Measurements from ENCODE around the gene WDR86.

The WDR86 gene

DNA sequence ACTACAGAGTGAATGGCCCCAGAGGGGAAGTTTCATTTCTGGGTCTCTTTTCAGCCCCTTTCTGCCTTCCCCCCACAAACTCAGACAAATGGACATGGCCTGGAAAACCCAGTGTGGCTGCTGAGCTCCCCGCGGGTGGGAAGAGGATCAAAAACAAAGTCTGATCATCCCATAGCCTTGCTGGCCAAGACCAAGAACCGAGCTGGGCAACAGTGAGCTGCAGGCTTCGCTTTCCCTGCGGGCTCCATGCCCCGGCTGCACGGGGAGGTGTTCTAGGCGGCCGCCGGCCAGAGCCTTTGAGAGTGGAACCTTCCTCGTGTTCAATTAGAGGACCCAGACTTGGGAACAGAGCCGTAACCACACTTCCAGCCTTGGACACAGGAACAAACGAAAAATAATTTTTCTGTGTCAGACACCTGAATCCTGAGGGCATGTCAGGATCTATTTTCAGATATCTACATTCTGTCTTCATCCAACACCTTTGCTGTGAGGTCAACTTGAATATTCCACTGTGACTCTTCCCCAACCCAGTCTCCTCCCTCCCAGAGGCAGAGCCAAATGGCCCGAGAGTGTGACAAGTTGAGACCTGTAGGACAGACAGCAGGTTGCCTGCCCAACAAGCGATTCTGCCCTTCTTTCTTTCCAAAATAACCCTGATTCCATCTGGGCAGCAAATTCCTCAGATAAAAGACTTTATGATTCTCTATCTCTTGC, 26.0 kb downstream of the WDR86 start:
- no peak for FAIRE-seq
- peak; percentile 15 for DNase-seq (ENCODE audit: insufficient read length, low spot score)

GRCh38 chr7:151382079-151382885, 27.6 kb downstream of the WDR86 start:
- DNase-seq (ENCODE audit: insufficient read length, low spot score) (peak; percentile 35), FAIRE-seq (peak; percentile 28)
- TF ChIP-seq SPI1 (IDR thresholded peaks at IDR 0.05; ENCODE audit: low read depth, low read length) (no peak), POU2F2 (IDR thresholded peaks at IDR 0.05; ENCODE audit: low read depth, low read length) (no peak), POLR2AphosphoS5 (IDR thresholded peaks at IDR 0.05; ENCODE audit: low read depth, low read length) (no peak), TAF1 (IDR thresholded peaks at IDR 0.05; ENCODE audit: low read depth, low read length) (no peak), POLR2A (IDR thresholded peaks at IDR 0.05; ENCODE audit: low read depth, low read length) (no peak), PAX5 (IDR thresholded peaks at IDR 0.05; ENCODE audit: insufficient read depth, low read length, severe bottlenecking) (no peak)

More for the DNA sequence above, 26.0 kb downstream of the WDR86 start:
- no peak for TF ChIP-seq POLR2AphosphoS5 (IDR thresholded peaks at IDR 0.05; ENCODE audit: low read depth, low read length)
- TF ChIP-seq POU2F2 (IDR thresholded peaks at IDR 0.05; ENCODE audit: low read depth, low read length): no peak
- TF ChIP-seq PAX5 (IDR thresholded peaks at IDR 0.05; ENCODE audit: insufficient read depth, low read length, severe bottlenecking): no peak
- TF ChIP-seq SPI1 (IDR thresholded peaks at IDR 0.05; ENCODE audit: low read depth, low read length): no peak
- no peak for TF ChIP-seq POLR2A (IDR thresholded peaks at IDR 0.05; ENCODE audit: low read depth, low read length)
- TF ChIP-seq TAF1 (IDR thresholded peaks at IDR 0.05; ENCODE audit: low read depth, low read length): no peak

GRCh38 chr7:151381348-151382078, 28.3 kb downstream of the WDR86 start:
- no peak for TF ChIP-seq TAF1 (IDR thresholded peaks at IDR 0.05; ENCODE audit: low read depth, low read length)
- TF ChIP-seq POLR2A (IDR thresholded peaks at IDR 0.05; ENCODE audit: low read depth, low read length): no peak
- TF ChIP-seq SPI1 (IDR thresholded peaks at IDR 0.05; ENCODE audit: low read depth, low read length): no peak
- TF ChIP-seq POU2F2 (IDR thresholded peaks at IDR 0.05; ENCODE audit: low read depth, low read length): no peak
- no peak for TF ChIP-seq PAX5 (IDR thresholded peaks at IDR 0.05; ENCODE audit: insufficient read depth, low read length, severe bottlenecking)
- no peak for TF ChIP-seq POLR2AphosphoS5 (IDR thresholded peaks at IDR 0.05; ENCODE audit: low read depth, low read length)
- FAIRE-seq (peak; percentile 75), DNase-seq (ENCODE audit: insufficient read length, low spot score) (peak; percentile 73)

DNA sequence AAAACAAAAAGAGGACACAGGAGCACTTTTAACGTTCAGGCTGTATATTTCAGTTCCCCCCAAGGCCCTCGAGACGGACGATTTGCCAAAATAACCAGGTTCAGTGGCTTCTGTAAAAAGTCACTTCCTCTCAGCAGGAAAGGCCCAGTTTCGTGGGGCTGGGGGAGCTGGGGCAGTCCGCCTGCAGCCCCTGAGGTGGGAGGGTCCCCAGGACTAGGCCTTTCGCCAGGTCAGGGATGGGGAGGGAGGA, 28.8 kb downstream of the WDR86 start:
- FAIRE-seq (peak; percentile 56), DNase-seq (ENCODE audit: insufficient read length, low spot score) (peak; percentile 65)
- no peak for TF ChIP-seq POLR2A (IDR thresholded peaks at IDR 0.05; ENCODE audit: low read depth, low read length)
- TF ChIP-seq POU2F2 (IDR thresholded peaks at IDR 0.05; ENCODE audit: low read depth, low read length): no peak
- TF ChIP-seq TAF1 (IDR thresholded peaks at IDR 0.05; ENCODE audit: low read depth, low read length): no peak
- TF ChIP-seq PAX5 (IDR thresholded peaks at IDR 0.05; ENCODE audit: insufficient read depth, low read length, severe bottlenecking): no peak
- peak; percentile 74 for TF ChIP-seq SPI1 (IDR thresholded peaks at IDR 0.05; ENCODE audit: low read depth, low read length)
- TF ChIP-seq POLR2AphosphoS5 (IDR thresholded peaks at IDR 0.05; ENCODE audit: low read depth, low read length): no peak

GRCh38 chr7:151380199-151381097, 29.4 kb downstream of the WDR86 start:
- DNase-seq (ENCODE audit: insufficient read length, low spot score): peak; percentile 53
- no peak for FAIRE-seq
- TF ChIP-seq SPI1 (IDR thresholded peaks at IDR 0.05; ENCODE audit: low read depth, low read length) (no peak), PAX5 (IDR thresholded peaks at IDR 0.05; ENCODE audit: insufficient read depth, low read length, severe bottlenecking) (no peak), TAF1 (IDR thresholded peaks at IDR 0.05; ENCODE audit: low read depth, low read length) (no peak), POLR2A (IDR thresholded peaks at IDR 0.05; ENCODE audit: low read depth, low read length) (no peak), POLR2AphosphoS5 (IDR thresholded peaks at IDR 0.05; ENCODE audit: low read depth, low read length) (no peak), POU2F2 (IDR thresholded peaks at IDR 0.05; ENCODE audit: low read depth, low read length) (no peak)

GRCh38 chr7:151379534-151380198, 30.2 kb downstream of the WDR86 start:
- TF ChIP-seq SPI1 (IDR thresholded peaks at IDR 0.05; ENCODE audit: low read depth, low read length) (no peak), PAX5 (IDR thresholded peaks at IDR 0.05; ENCODE audit: insufficient read depth, low read length, severe bottlenecking) (no peak), POU2F2 (IDR thresholded peaks at IDR 0.05; ENCODE audit: low read depth, low read length) (no peak), TAF1 (IDR thresholded peaks at IDR 0.05; ENCODE audit: low read depth, low read length) (no peak), POLR2AphosphoS5 (IDR thresholded peaks at IDR 0.05; ENCODE audit: low read depth, low read length) (no peak), POLR2A (IDR thresholded peaks at IDR 0.05; ENCODE audit: low read depth, low read length) (no peak)
- FAIRE-seq (no peak), DNase-seq (ENCODE audit: insufficient read length, low spot score) (peak; percentile 18)

DNA sequence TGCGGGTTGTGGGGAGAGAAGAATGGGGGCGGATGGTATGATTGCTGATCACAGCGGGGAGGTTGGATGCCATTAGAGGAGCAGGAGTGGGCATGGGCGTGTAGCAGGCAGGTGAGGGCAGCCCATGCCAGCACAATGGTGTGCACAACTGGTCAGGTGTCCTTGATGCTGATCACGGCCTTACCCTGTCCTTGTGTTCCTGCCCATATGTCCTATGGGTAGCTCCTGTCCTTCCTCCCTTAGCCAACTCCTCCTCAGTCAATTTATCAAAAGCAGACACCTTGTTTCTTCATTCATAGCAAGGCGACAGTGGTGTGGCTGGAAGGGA, 30.7 kb downstream of the WDR86 start:
- no peak for TF ChIP-seq POLR2A (IDR thresholded peaks at IDR 0.05; ENCODE audit: low read depth, low read length)
- no peak for TF ChIP-seq POU2F2 (IDR thresholded peaks at IDR 0.05; ENCODE audit: low read depth, low read length)
- TF ChIP-seq TAF1 (IDR thresholded peaks at IDR 0.05; ENCODE audit: low read depth, low read length): no peak
- TF ChIP-seq PAX5 (IDR thresholded peaks at IDR 0.05; ENCODE audit: insufficient read depth, low read length, severe bottlenecking): no peak
- TF ChIP-seq POLR2AphosphoS5 (IDR thresholded peaks at IDR 0.05; ENCODE audit: low read depth, low read length): no peak
- no peak for TF ChIP-seq SPI1 (IDR thresholded peaks at IDR 0.05; ENCODE audit: low read depth, low read length)
- peak; percentile 6 for DNase-seq (ENCODE audit: insufficient read length, low spot score)
- FAIRE-seq: no peak
